Heart right ventricle (tissue), 16 donors: ENCODE results near the gene C4orf50. TPM values are rescaled to one million over a fixed set of nuclear protein-coding genes. Genes with fewer than 3 reads are reported as not detected.

Source experiments
- ATAC-seq, 8 donors: fragments of 200-7000 bp; cut with Tn5 transposase; one replicate each; pipeline ENCODE4 v1.9.1; 2020; ENCODE audit warnings: mild to moderate bottlenecking in 8 of 8, moderate library complexity in 8 of 8, moderate number of reproducible peaks in 1 of 8
- DNase-seq, 2 donors: peaks; one replicate each; pipeline ENCODE4 v3.0.0-alpha.2; 2020
- H3K27ac ChIP-seq, 10 donors: fragments of 200-600 bp; sonication (generic) in 2 of 10; one replicate each; pipeline versions ENCODE4 v1.5.0 to v1.8.0; 2020 to 2022; ENCODE audit warnings: mild to moderate bottlenecking in 3 of 10
- H3K27me3 ChIP-seq, 7 donors: fragments of 200-600 bp; one replicate each; pipeline ENCODE4 v1.8.0; 2021 to 2022; ENCODE audit warnings: mild to moderate bottlenecking in 2 of 7
- H3K36me3 ChIP-seq, 9 donors: fragments of 200-600 bp; sonication (generic) in 1 of 9; one replicate each; pipeline versions ENCODE4 v1.5.0 to v1.8.0; 2020 to 2022; ENCODE audit warnings: mild to moderate bottlenecking in 2 of 9
- H3K4me1 ChIP-seq, 9 donors: fragments of 200-600 bp; sonication (generic) in 1 of 9; one replicate each; pipeline versions ENCODE4 v1.5.0 to v1.8.0; 2020 to 2022; ENCODE audit warnings: mild to moderate bottlenecking in 4 of 9
- H3K4me3 ChIP-seq, 10 donors: fragments of 200-600 bp; sonication (generic) in 2 of 10; one replicate each; pipeline versions ENCODE4 v1.5.0 to v1.8.0; 2020 to 2022; ENCODE audit warnings: mild to moderate bottlenecking in 7 of 10, moderate library complexity in 2 of 10
- H3K9me3 ChIP-seq, 11 donors: fragments of 200-600 bp in 10 of 11; sonication (generic) in 2 of 11; one replicate each; pipeline versions ENCODE4 v1.5.0 to v1.8.0; 2013 to 2022; ENCODE audit warnings: mild to moderate bottlenecking in 2 of 11, control low read depth in 1 of 11, moderate library complexity in 1 of 11
- CTCF ChIP-seq, 9 donors: fragments of 200-600 bp; sonication (generic) in 2 of 9; IDR thresholded peaks; one replicate each; pipeline versions ENCODE4 v1.5.0 to v1.8.0; 2021 to 2022; ENCODE audit warnings: antibody characterized with exemption in 9 of 9, mild to moderate bottlenecking in 5 of 9, moderate library complexity in 1 of 9
- WGBS, 2 donors: extraction: QIAGEN DNeasy Blood & Tissue Kit; methylation state at CpG; one replicate each; pipeline ENCODE4 v1.1.7; 2013; ENCODE audit warnings: inconsistent platforms in 1 of 2; 5-methylcytosine and 5-hydroxymethylcytosine counted together
- intact Hi-C, 10 donors: fragments of 100-400 bp; cut with DNase I; formaldehyde crosslinking; loops; one replicate each; pipeline versions ENCODE4 v1.11.1 to v1.14.2; 2022
- polyA plus RNA-seq, 2 donors: library from polyadenylated mRNA; stranded (reverse); fragments of 200-250 nt; gene quantifications; one replicate each; pipeline ENCODE4 v1.2.3, GENCODE V29; 2013
- total RNA-seq, 10 donors: library from RNA; stranded (reverse); fragmentation: NEBNext Ultra II Directional in 3 of 10; extraction: Animal tissue kit (Norgen Biotek cat#: 25700) in 3 of 10; gene quantifications; one replicate each; pipeline versions ENCODE4 v1.2.1 to v1.2.4, GENCODE V29; 2021 to 2023
- donor health status: Arrhythmogenic right ventricular cardiomyopathy.
- donor health status: ischemic (EF 13 %, LVEDD 7.1; RV severe dilation, severe dysfunction).
- donor health status: healthy with polysubstance abuse.
- donor health status: DM: no; HTN: yes; CAD: no.
- donor health status: DM: no; HTN: no; CAD: no.
- donor health status: ischemic (EF 25% LVEDD 6.9; RV normal size, moderate dysfunction).
- donor health status: ischemic (EF 25% LVEDD 5.7; RV mildly dilated, moderate dysfunction).
- donor health status: healthy.
- donor health status: DM: yes; HTN: yes; CAD: no.
- donor health status: Ischemic cardiomyopathy.
- donor health status: ischemic (EF 35%, LVEDD 5.7; RV mildly dilated, moderate dysfunction).
- donor health status: nonischemic (EF 11% LVEDD 7.7; RV severe dilation, severe dysfunction).
- donor health status: DM: yes; HTN: yes; CAD: no.
- donor health status: PGD.
- donor health status: ischemic (EF 29% LVEDD 5.4; RV normal size, mild dysfunction).
- donor health status: nonischemic (EF 23%, LVEDD 6.1; RV moderate dilation, normal function).

Gene C4orf50
- total and polyA plus RNA-seq, 12 donors = 0.05 TPM; not detected in 11

GRCh38 chr4:6056976-6057766 is 38.9 kb upstream of the C4orf50 start:
- Histone ChIP-seq H3K4me3 (no peak overlapping the region), H3K27me3 (peaks cover 0 to 3% (median 0%) of the 10 kb centered on the region in 7 donors), H3K36me3 (peaks cover 0 to 3% (median 0%) of the 10 kb centered on the region in 9 donors), H3K4me1 (no peaks in the 10 kb centered on the region), H3K9me3 (peaks cover 0 to 50% (median 23%) of the 10 kb centered on the region in 11 donors), H3K27ac (no peak overlapping the region)
- 84 to 86% methylated on average over 15 of the region's 15 CpGs for WGBS, 2 donors
- ATAC-seq (no peak), DNase-seq (no peak)
- TF ChIP-seq CTCF (IDR thresholded peaks at IDR 0.05) = no peak
- intact Hi-C loops = no loop called here

GRCh38 chr4:6055436-6055835 is 37.2 kb upstream of the C4orf50 start:
- peaks cover 0 to 41% (median 23%) of the 10 kb centered on the region in 11 donors for H3K9me3 ChIP-seq
- no peak for ATAC-seq
- intact Hi-C loops = no loop called here
- no peak for DNase-seq
- no peak overlapping the region for H3K4me3 ChIP-seq
- H3K36me3 ChIP-seq = peaks cover 0 to 3% (median 0%) of the 10 kb centered on the region in 9 donors
- no peak for TF ChIP-seq CTCF (IDR thresholded peaks at IDR 0.05)
- H3K27ac ChIP-seq = no peak overlapping the region
- WGBS, 2 donors = 81 to 87% methylated on average over 4 of the region's 4 CpGs
- peaks cover 0 to 17% (median 8%) of the 10 kb centered on the region in 7 donors for H3K27me3 ChIP-seq
- H3K4me1 ChIP-seq = no peaks in the 10 kb centered on the region

- no peak overlapping the region for H3K4me3 ChIP-seq
- peaks cover 0 to 3% (median 0%) of the 10 kb centered on the region in 9 donors for H3K36me3 ChIP-seq
- H3K27me3 ChIP-seq = peaks cover 0 to 17% (median 9%) of the 10 kb centered on the region in 7 donors
- H3K4me1 ChIP-seq = no peaks in the 10 kb centered on the region
- intact Hi-C loops = no loop called here
- TF ChIP-seq CTCF (IDR thresholded peaks at IDR 0.05) = no peak
- DNase-seq (no peak), ATAC-seq (no peak)
- WGBS, 2 donors = 90 to 99% methylated on average over 4 of the region's 4 CpGs
- no peak overlapping the region for H3K27ac ChIP-seq
- peaks cover 0 to 37% (median 23%) of the 10 kb centered on the region in 11 donors for H3K9me3 ChIP-seq
Measured at GRCh38 chr4:6055030-6055429, 36.8 kb upstream of the C4orf50 start.

GRCh38 chr4:6054162-6054922 is 36.1 kb upstream of the C4orf50 start:
- Histone ChIP-seq H3K4me3 (no peak overlapping the region), H3K27ac (no peak overlapping the region), H3K36me3 (peaks cover 0 to under 1% (median 0%) of the 10 kb centered on the region in 9 donors), H3K9me3 (peaks cover 0 to 30% (median 20%) of the 10 kb centered on the region in 11 donors), H3K4me1 (no peaks in the 10 kb centered on the region), H3K27me3 (peaks cover 0 to 17% (median 9%) of the 10 kb centered on the region in 7 donors)
- ATAC-seq = no peak
- WGBS, 2 donors = 67 to 71% methylated on average over 16 of the region's 16 CpGs
- TF ChIP-seq CTCF (IDR thresholded peaks at IDR 0.05) = no peak
- intact Hi-C loops = no loop called here
- no peak for DNase-seq
